Common myeloid progenitor, CD34-positive (primary cell): ENCODE measurements around the gene CLIC2.

Source experiments
- CTCF ChIA-PET: fragments of 350-600 bp; sonication (Branson Sonifier 250); formaldehyde crosslinking; loops from one replicate; lab custom pipeline; 2021; ENCODE audit warnings: antibody characterized with exemption; lab: Charles Lee
- POLR2A ChIA-PET: fragments of 350-600 bp; sonication (Branson Sonifier 250); formaldehyde crosslinking; loops from one replicate; lab custom pipeline; 2021; ENCODE audit warnings: antibody characterized with exemption; lab: Charles Lee
- DNase-seq, 3 donors: peaks; one replicate each; pipeline versions ENCODE4 v3.0.0 to v3.0.0-alpha.2; 2013
- H3K27ac ChIP-seq, 2 experiments: 1 replicate in 1 of 2; 2 replicates in 1 of 2; pipeline ENCODE4 v1.7.0; 2013; ENCODE audit warnings: inconsistent platforms in 2 of 2, low read length in 2 of 2, mild to moderate bottlenecking in 2 of 2, low read depth in 1 of 2, moderate library complexity in 1 of 2; ENCODE audit not compliant: severe bottlenecking in 2 of 2, insufficient read depth in 1 of 2, poor library complexity in 1 of 2
- H3K27me3 ChIP-seq, 5 experiments: replicated peaks in 2 of 5; 1 replicate in 3 of 5; 2 replicates in 2 of 5; pipeline versions ENCODE4 v1.6.1 to v1.7.0; 2013; ENCODE audit warnings: low read length in 4 of 5, mild to moderate bottlenecking in 2 of 5, moderate library complexity in 2 of 5, inconsistent platforms in 1 of 5; ENCODE audit not compliant: insufficient read depth in 5 of 5, control insufficient read depth in 4 of 5
- H3K36me3 ChIP-seq, 4 experiments: 1 replicate in 2 of 4; 2 replicates in 2 of 4; pipeline versions ENCODE4 v1.6.1 to v1.7.0; 2013; ENCODE audit warnings: low read length in 3 of 4, control low read depth in 1 of 4, mild to moderate bottlenecking in 1 of 4; ENCODE audit not compliant: control insufficient read depth in 4 of 4, insufficient read depth in 4 of 4
- H3K4me1 ChIP-seq, 4 experiments: 1 replicate in 3 of 4; 2 replicates in 1 of 4; pipeline versions ENCODE4 v1.6.1 to v1.7.1; 2013; ENCODE audit warnings: low read length in 3 of 4, mild to moderate bottlenecking in 3 of 4, control low read depth in 1 of 4, inconsistent platforms in 1 of 4, moderate library complexity in 1 of 4; ENCODE audit not compliant: control insufficient read depth in 4 of 4, insufficient read depth in 4 of 4; ENCODE audit errors: control extremely low read depth in 1 of 4
- H3K4me3 ChIP-seq, 7 experiments: 1 replicate in 4 of 7; 2 replicates in 3 of 7; pipeline versions ENCODE4 v1.5.1 to v1.7.0; 2013; ENCODE audit warnings: mild to moderate bottlenecking in 7 of 7, low read length in 6 of 7, moderate library complexity in 6 of 7, inconsistent platforms in 2 of 7, low read depth in 2 of 7, control low read depth in 1 of 7; ENCODE audit not compliant: insufficient read depth in 4 of 7, control insufficient read depth in 1 of 7; ENCODE audit errors: extremely low read depth in 1 of 7
- H3K9me3 ChIP-seq, 5 experiments: 1 replicate in 4 of 5; 2 replicates in 1 of 5; pipeline versions ENCODE4 v1.6.1 to v1.7.1; 2013; ENCODE audit warnings: low read length in 4 of 5, mild to moderate bottlenecking in 2 of 5, inconsistent platforms in 1 of 5, low read depth in 1 of 5, moderate library complexity in 1 of 5; ENCODE audit not compliant: control insufficient read depth in 4 of 5, insufficient read depth in 2 of 5; ENCODE audit errors: control extremely low read depth in 1 of 5
- WGBS: methylation state at CpG from one replicate; pipeline ENCODE4 v1.1.5; 2013; ENCODE audit not compliant: insufficient coverage; 5-methylcytosine and 5-hydroxymethylcytosine counted together

Gene CLIC2

GRCh38 chrX:155237719-155238118, 96.7 kb downstream of the CLIC2 start:
- Histone ChIP-seq H3K4me3 (no peak overlapping the region), H3K36me3 (peaks cover 0 to 36% (median 15%) of the 10 kb centered on the region in 4 experiments), H3K27me3 (no peaks in the 10 kb centered on the region), H3K4me1 (no peaks in the 10 kb centered on the region), H3K9me3 (no peaks in the 10 kb centered on the region), H3K27ac (no peak overlapping the region)
- POLR2A ChIA-PET, result no interaction called here
- CTCF ChIA-PET, result no interaction called here
- 95% methylated on average over 4 of the region's 5 CpGs for WGBS
- no peak for DNase-seq

DNA sequence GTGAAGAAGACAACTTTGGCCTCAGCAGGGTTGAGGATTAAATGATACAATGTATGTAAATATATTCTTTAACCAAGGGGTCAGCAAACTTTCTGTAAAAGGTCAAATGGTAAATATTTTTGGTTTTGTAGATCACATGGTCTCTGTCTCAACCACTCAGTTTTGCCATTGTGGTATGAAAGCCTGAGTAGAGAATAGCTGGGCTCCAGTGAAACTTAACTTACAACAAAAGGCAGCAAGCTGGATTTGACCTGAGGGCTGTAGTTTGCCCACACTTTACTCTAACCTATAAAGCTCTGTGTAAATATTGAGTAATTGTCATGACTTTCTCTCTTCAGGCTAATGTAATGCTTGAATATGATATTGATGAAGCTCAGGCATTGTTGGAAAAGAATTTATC, 98.5 kb downstream of the CLIC2 start:
- ChIA-PET CTCF (no interaction called here), POLR2A (no interaction called here)
- no peaks in the 10 kb centered on the region for H3K27me3 ChIP-seq
- no peaks in the 10 kb centered on the region for H3K4me1 ChIP-seq
- H3K36me3 ChIP-seq, result peaks cover 0 to 42% (median 21%) of the 10 kb centered on the region in 4 experiments
- no peak overlapping the region for H3K27ac ChIP-seq
- H3K9me3 ChIP-seq, result no peaks in the 10 kb centered on the region
- no peak overlapping the region for H3K4me3 ChIP-seq
- DNase-seq, result no peak

DNA sequence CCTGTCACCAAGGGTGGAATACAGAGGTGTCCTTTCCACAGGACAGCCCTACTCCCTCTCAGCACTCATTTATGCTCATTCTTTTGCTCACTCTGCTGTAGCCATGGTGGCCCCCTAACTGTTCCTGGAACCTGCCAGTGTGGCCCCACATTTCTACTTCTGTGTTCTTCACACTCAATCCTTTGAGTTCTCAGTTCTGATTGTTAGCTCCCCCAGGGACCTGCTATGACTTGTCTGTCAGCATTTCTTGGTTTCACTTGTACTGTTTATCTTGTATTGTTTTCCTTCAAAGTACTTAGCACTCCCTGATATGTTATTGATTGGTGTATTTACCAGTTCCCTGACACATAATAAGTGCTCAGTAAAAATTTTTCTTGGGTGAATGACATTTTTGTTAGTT, 103.3 kb downstream of the CLIC2 start:
- Histone ChIP-seq H3K27ac (no peak overlapping the region), H3K4me1 (no peaks in the 10 kb centered on the region), H3K36me3 (peaks cover 5 to 44% (median 22%) of the 10 kb centered on the region in 4 experiments), H3K9me3 (no peaks in the 10 kb centered on the region), H3K4me3 (no peak overlapping the region), H3K27me3 (no peaks in the 10 kb centered on the region)
- no peak for DNase-seq
- CTCF ChIA-PET, result no interaction called here
- POLR2A ChIA-PET, result no interaction called here
